H1 (cell line): Measurements from ENCODE around the gene PTPA. TPM values are rescaled to one million over a fixed set of nuclear protein-coding genes. Genes with fewer than 3 reads are reported as not detected.

Experiments used
- CTCF ChIA-PET: fragments of 300-600 bp; sonication (Branson Sonifier 250); formaldehyde crosslinking; loops from one replicate; lab custom pipeline; 2021; ENCODE audit not compliant: partially characterized antibody; lab: Charles Lee
- POLR2A ChIA-PET: fragments of 300-600 bp; sonication (Branson Sonifier 250); formaldehyde crosslinking; loops from one replicate; lab custom pipeline; 2021; ENCODE audit warnings: inconsistent platforms; ENCODE audit not compliant: partially characterized antibody; lab: Charles Lee
- DNase-seq, 2 experiments: peaks; one replicate each; pipeline versions ENCODE4 v3.0.0 to v3.0.0-alpha.2; 2010 to 2022; ENCODE audit warnings: low spot score in 2 of 2, low read depth in 1 of 2, mixed read lengths in 1 of 2
- FAIRE-seq: peaks from 2 replicates; lab custom pipeline; 2011; peaks lifted over from hg19 to GRCh38; lab: Jason Lieb, UNC
- H2AFZ ChIP-seq: 2 replicates; pipeline ENCODE4 v1.8.1; 2012; ENCODE audit warnings: low read length, inconsistent platforms
- H2AK5ac ChIP-seq: 2 replicates; pipeline ENCODE4 v1.6.1; 2013; ENCODE audit warnings: low read depth, low read length
- H2BK120ac ChIP-seq: replicated peaks from 2 replicates; pipeline ENCODE3; 2013; ENCODE audit warnings: low read depth, low read length, inconsistent platforms
- H2BK12ac ChIP-seq: 2 replicates; pipeline ENCODE4 v1.6.1; 2013; ENCODE audit warnings: low read depth, low read length
- H2BK15ac ChIP-seq: 2 replicates; pipeline ENCODE4 v1.6.1; 2013; ENCODE audit warnings: low read length
- H2BK20ac ChIP-seq: 2 replicates; pipeline ENCODE4 v1.6.1; 2013; ENCODE audit warnings: low read length
- H2BK5ac ChIP-seq: 2 replicates; pipeline ENCODE4 v1.6.1; 2013; ENCODE audit warnings: low read depth, low read length
- H3K14ac ChIP-seq: 2 replicates; pipeline ENCODE4 v1.6.1; 2013; ENCODE audit warnings: inconsistent platforms; ENCODE audit not compliant: insufficient read length
- H3K18ac ChIP-seq: 2 replicates; pipeline ENCODE4 v1.6.1; 2013; ENCODE audit warnings: low read length; ENCODE audit errors: extremely low read depth
- H3K23ac ChIP-seq: 2 replicates; pipeline ENCODE4 v1.6.1; 2013; ENCODE audit warnings: inconsistent platforms; ENCODE audit not compliant: insufficient read length
- H3K23me2 ChIP-seq: 2 replicates; pipeline ENCODE4 v1.6.1; 2013; ENCODE audit warnings: low read depth, low read length
- H3K27ac ChIP-seq: 2 replicates; pipeline ENCODE4 v1.6.1; 2011; ENCODE audit warnings: low read depth, low read length, inconsistent platforms
- H3K27me3 ChIP-seq, 4 experiments: replicated peaks in 1 of 4; 1 replicate in 1 of 4; 2 replicates in 3 of 4; pipeline versions ENCODE4 v1.6.1 to v1.8.1; 2011 to 2013; ENCODE audit warnings: low read length in 3 of 4, mild to moderate bottlenecking in 3 of 4, inconsistent platforms in 2 of 4, mixed read lengths in 2 of 4, moderate library complexity in 1 of 4; ENCODE audit not compliant: control insufficient read depth in 3 of 4, insufficient read depth in 3 of 4; ENCODE audit errors: extremely low read depth in 1 of 4
- H3K36me3 ChIP-seq, 4 experiments: 2 replicates each; pipeline versions ENCODE4 v1.6.1 to v1.8.1; 2011 to 2013; ENCODE audit warnings: mild to moderate bottlenecking in 4 of 4, low read length in 3 of 4, moderate library complexity in 2 of 4, control low read depth in 1 of 4, inconsistent platforms in 1 of 4; ENCODE audit not compliant: insufficient read depth in 4 of 4, control insufficient read depth in 2 of 4
- H3K4ac ChIP-seq: replicated peaks from 2 replicates; pipeline ENCODE3; 2013; ENCODE audit warnings: low read length, low read depth, mixed read lengths, inconsistent platforms; ENCODE audit not compliant: insufficient read length
- H3K4me1 ChIP-seq, 4 experiments: replicated peaks in 1 of 4; 1 replicate in 1 of 4; 2 replicates in 3 of 4; pipeline versions ENCODE4 v1.6.1 to v1.8.1; 2011 to 2013; ENCODE audit warnings: low read length in 3 of 4, inconsistent platforms in 2 of 4, mixed read lengths in 1 of 4; ENCODE audit not compliant: insufficient read depth in 4 of 4, control insufficient read depth in 3 of 4
- H3K4me2 ChIP-seq, 2 experiments: 2 replicates each; pipeline versions ENCODE4 v1.6.1 to v1.8.1; 2011 to 2013; ENCODE audit warnings: low read depth in 2 of 2, low read length in 2 of 2, control low read depth in 1 of 2, inconsistent platforms in 1 of 2, mild to moderate bottlenecking in 1 of 2; ENCODE audit not compliant: insufficient read depth in 1 of 2
- H3K4me3 ChIP-seq, 4 experiments: fragments of 200-600, 300-600 bp in 1 of 4; sonication (generic), shearing (Covaris generic), sonication (Bioruptor Twin) in 1 of 4; 2 replicates each; pipeline versions ENCODE4 v1.5.1 to v1.8.1; 2011 to 2016; ENCODE audit warnings: low read length in 4 of 4, low read depth in 3 of 4, control low read depth in 2 of 4, inconsistent platforms in 2 of 4, mild to moderate bottlenecking in 2 of 4, mixed read lengths in 1 of 4, moderate library complexity in 1 of 4; ENCODE audit not compliant: insufficient read depth in 2 of 4; ENCODE audit errors: extremely low read depth in 1 of 4
- H3K56ac ChIP-seq: replicated peaks from 2 replicates; pipeline ENCODE3; 2013; ENCODE audit warnings: low read depth, mild to moderate bottlenecking, mixed read lengths, low read length, inconsistent platforms; ENCODE audit not compliant: insufficient read length
- H3K79me1 ChIP-seq: 2 replicates; pipeline ENCODE4 v1.6.1; 2013; ENCODE audit warnings: low read depth, low read length, control low read depth
- H3K79me2 ChIP-seq, 2 experiments: 2 replicates each; pipeline versions ENCODE4 v1.6.1 to v1.8.1; 2012 to 2013; ENCODE audit warnings: low read length in 2 of 2, mild to moderate bottlenecking in 2 of 2, inconsistent platforms in 1 of 2; ENCODE audit not compliant: insufficient read depth in 2 of 2, control insufficient read depth in 1 of 2
- H3K9ac ChIP-seq, 4 experiments: replicated peaks in 1 of 4; 1 replicate in 1 of 4; 2 replicates in 3 of 4; pipeline versions ENCODE4 v1.6.1 to v1.8.1; 2011 to 2013; ENCODE audit warnings: low read depth in 3 of 4, low read length in 3 of 4, control low read depth in 2 of 4, mild to moderate bottlenecking in 2 of 4, moderate library complexity in 2 of 4, inconsistent platforms in 1 of 4; ENCODE audit errors: extremely low read depth in 1 of 4
- H3K9me3 ChIP-seq, 2 experiments: 2 replicates each; pipeline versions ENCODE4 v1.6.1 to v1.8.1; 2012 to 2013; ENCODE audit warnings: mild to moderate bottlenecking in 2 of 2, moderate library complexity in 2 of 2, control low read depth in 1 of 2, inconsistent platforms in 1 of 2, low read depth in 1 of 2, low read length in 1 of 2, mixed read lengths in 1 of 2; ENCODE audit not compliant: insufficient read depth in 2 of 2
- H4K20me1 ChIP-seq, 2 experiments: replicated peaks in 1 of 2; 2 replicates each; pipeline versions ENCODE3 to v1.8.1; 2011 to 2013; ENCODE audit warnings: inconsistent platforms in 2 of 2, low read length in 2 of 2, mild to moderate bottlenecking in 1 of 2; ENCODE audit not compliant: insufficient read depth in 2 of 2, control insufficient read depth in 1 of 2
- H4K5ac ChIP-seq: 2 replicates; pipeline ENCODE4 v1.6.1; 2013; ENCODE audit warnings: low read length, low read depth, mixed read lengths, inconsistent platforms; ENCODE audit not compliant: insufficient read length
- H4K8ac ChIP-seq: 2 replicates; pipeline ENCODE4 v1.8.0; 2013; ENCODE audit warnings: mild to moderate bottlenecking, moderate library complexity, low read length, inconsistent platforms; ENCODE audit not compliant: insufficient read depth; ENCODE audit errors: extremely low read depth
- H4K91ac ChIP-seq: replicated peaks from 2 replicates; pipeline ENCODE3; 2013; ENCODE audit warnings: low read length, mixed read lengths, inconsistent platforms; ENCODE audit not compliant: insufficient read length
- WGBS, 2 experiments: shearing (Covaris generic) in 1 of 2; methylation state at CpG; one replicate each; pipeline versions ENCODE4 v1.1.6 to v1.1.7; 2013 to 2015; ENCODE audit warnings: low lambda C conversion rate in 2 of 2, mixed read lengths in 2 of 2, inconsistent platforms in 1 of 2, low coverage in 1 of 2, missing lambda C conversion rate in 1 of 2; ENCODE audit not compliant: insufficient replicate concordance in 2 of 2, insufficient coverage in 1 of 2, insufficient read length in 1 of 2; ENCODE audit errors: extremely low coverage in 1 of 2, missing lambda C conversion rate in 1 of 2; 5-methylcytosine and 5-hydroxymethylcytosine counted together
- polyA plus RNA-seq, 7 experiments: library from polyadenylated mRNA; depleted of rRNA in 3 of 7; stranded (reverse) in 5 of 7; unstranded in 2 of 7; fragments of >200 nt in 5 of 7; fragments of 200-250 nt in 2 of 7; gene quantifications; 1 replicate in 5 of 7; 2 replicates in 1 of 7; 4 replicates in 1 of 7; pipeline versions ENCODE4 v1.2.1 to v1.2.3, GENCODE V29; 2011 to 2013; ENCODE audit warnings: missing spikeins in 2 of 7, mixed read lengths in 2 of 7
- total RNA-seq: library from RNA; stranded (reverse); fragmentation: NEBNext Ultra II Directional; extraction: Animal tissue kit (Norgen Biotek cat#: 25700); gene quantifications from 2 replicates; pipeline ENCODE4 v1.2.1, GENCODE V29; 2021

PTPA gene
- total and polyA plus RNA-seq, 2 of the 8 experiments (the other 6 are each of a cell fraction or from before 2014, with no cell fraction given), result 114 to 145 TPM

- POLR2A ChIA-PET, result no interaction called here
- 89% methylated on average over 10 of the region's 10 CpGs; no CpG with 5 or more reads in 1 of the 2 experiments for WGBS, 2 experiments
- no peaks in the 10 kb centered on the region for H3K79me2 ChIP-seq
Observed at GRCh38 chr9:129195606-129196005, 84.4 kb downstream of the PTPA start.

More at GRCh38 chr9:129195606-129196005, 84.4 kb downstream of the PTPA start:
- Histone ChIP-seq H3K27ac (no peak overlapping the region), H3K36me3 (no peaks in the 10 kb centered on the region), H4K8ac (no peak overlapping the region), H3K4ac (no peak overlapping the region), H2AK5ac (no peak overlapping the region), H3K56ac (no peak overlapping the region), H3K79me1 (no peaks in the 10 kb centered on the region), H3K4me1 (peaks cover 0 to 6% (median 3%) of the 10 kb centered on the region in 4 experiments; a peak in 4 of 7 replicates), H3K4me3 (no peak overlapping the region), H3K9ac (no peak overlapping the region), H3K9me3 (no peaks in the 10 kb centered on the region; a peak in 1 of 4 replicates), H2BK20ac (no peak overlapping the region), H3K27me3 (peaks cover 0 to 19% (median 13%) of the 10 kb centered on the region in 4 experiments; a peak in 4 of 7 replicates), H2AFZ (no peak overlapping the region), H3K4me2 (no peak overlapping the region), H4K5ac (no peak overlapping the region), H3K23ac (no peak overlapping the region), H2BK5ac (no peak overlapping the region), H3K23me2 (no peaks in the 10 kb centered on the region), H2BK120ac (no peak overlapping the region), H3K14ac (no peak overlapping the region), H2BK15ac (no peak overlapping the region), H4K91ac (no peak overlapping the region), H2BK12ac (no peak overlapping the region), H3K18ac (no peak overlapping the region), H4K20me1 (no peaks in the 10 kb centered on the region)
- CTCF ChIA-PET, result interaction anchor here (0.8 to 2.6 kb wide), 2 partner anchors 12 to 24 kb away, joined by 3 to 16 read pairs; no protein-coding TSS in a partner anchor
- DNase-seq (no peak), FAIRE-seq (no peak)
